Fibroblast of upper back skin (primary cell): Measurements from ENCODE around the gene LYPLA2.
A peak's percentile ranks its signal among the peaks of the same experiment; 100 is the strongest.
"Not testable (repeated sequence)": the region's sequence is repeated elsewhere in the genome, so short reads cannot be mapped to it uniquely, and the experiment has no call there.

Source experiments
- DNase-seq: peaks from one replicate; pipeline ENCODE4 v3.0.0-alpha.2; 2013

LYPLA2 gene

GRCh38 chr1:23801338-23801748 is 10.4 kb downstream of the LYPLA2 start:
- DNase-seq: no peak

DNA sequence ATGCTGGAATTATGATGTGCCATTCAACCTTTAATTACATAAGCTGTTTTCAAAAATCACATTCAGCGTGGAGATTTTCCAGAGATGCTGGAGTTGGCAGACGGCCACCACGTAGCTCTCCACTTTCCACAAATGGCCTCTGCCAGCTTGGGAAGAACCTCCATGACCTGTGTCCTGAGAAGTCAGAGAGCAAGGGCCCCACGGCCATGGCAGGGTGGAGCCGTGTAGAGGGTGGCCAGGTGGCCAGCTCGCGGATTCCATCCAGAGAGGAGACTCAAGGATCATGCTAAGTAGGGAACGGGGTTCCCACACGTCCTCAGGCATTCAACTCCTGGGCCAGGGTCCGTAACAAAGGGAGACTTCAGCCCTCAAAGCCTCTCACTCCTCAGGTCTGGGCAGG is 10.9 kb downstream of the LYPLA2 start:
- DNase-seq: no peak

DNA sequence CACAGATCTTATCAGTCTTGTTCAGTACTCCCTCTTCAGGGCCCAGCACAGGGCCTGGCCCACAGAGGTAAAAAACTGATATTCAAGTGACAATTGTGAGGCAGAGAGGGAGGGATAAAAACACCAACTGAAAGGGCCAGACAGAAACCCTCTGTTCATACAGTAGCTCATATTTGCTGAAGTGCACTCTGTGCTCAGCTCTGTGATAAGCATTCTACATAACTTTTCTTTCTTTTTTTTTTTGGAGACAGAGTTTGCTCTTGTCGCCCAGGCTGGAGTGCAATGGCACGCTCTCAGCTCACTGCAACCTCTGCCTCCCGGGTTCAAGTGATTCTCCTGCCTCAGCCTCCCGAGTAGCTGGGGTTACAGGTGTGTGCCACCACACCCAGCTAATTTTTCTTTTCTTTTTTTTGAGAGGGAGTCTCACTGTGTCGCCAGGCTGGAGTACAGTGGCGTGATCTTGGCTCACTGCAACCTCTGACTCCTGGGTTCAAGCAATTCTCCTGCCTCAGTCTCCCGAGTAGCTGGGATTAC is 11.9 kb downstream of the LYPLA2 start:
- not testable (repeated sequence) for DNase-seq

DNA sequence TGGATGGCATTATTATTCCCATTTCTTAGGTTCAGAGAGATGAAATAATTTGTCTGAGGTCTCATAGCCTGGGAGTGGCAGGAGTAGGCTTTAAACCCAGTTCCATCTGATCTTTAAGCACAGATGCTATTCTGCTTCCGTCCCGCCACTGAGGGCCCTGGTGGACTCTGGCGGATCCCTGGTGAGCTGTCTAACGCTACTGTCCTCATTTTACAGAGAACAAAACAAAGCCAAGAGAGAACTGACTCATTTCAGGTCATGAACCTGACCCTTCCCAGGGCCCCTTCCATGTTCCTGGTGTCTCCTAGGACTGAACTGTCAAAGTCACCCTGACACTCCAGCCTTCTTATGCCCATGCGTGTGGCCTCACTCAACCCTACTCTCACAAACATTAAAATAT is 12.7 kb downstream of the LYPLA2 start:
- no peak for DNase-seq

DNA sequence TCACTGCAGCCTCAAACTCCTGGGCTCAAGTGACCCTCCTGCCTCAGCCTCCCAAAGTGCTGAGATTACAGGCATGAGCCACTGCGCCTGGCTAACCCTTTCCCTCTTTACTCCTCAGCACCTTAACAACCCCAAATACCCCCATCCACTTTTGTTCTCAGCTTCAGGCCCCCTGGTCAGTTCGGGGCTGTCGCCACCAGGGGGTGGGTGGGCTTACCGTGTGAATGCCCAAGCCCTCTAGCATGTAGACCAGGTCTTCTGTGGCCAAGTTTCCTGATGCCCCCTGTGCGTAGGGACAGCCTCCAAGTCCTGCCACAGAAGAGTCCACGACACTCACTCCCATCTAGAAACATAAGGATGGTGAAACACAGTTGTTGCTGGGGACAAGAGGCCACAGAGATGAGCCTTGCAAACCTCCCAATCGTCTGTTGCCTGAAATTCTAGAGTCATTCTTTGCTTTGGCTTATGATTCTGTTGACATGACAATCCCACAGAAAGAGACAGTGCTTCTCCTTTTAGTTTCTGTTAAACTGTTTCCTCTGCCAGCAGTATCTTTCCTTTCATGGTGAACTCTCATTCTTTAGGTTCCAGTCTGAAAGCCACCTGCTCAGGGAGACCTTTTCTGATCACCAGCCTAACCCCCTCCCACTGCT is 13.4 kb downstream of the LYPLA2 start:
- DNase-seq: no peak

- no peak for DNase-seq
Observed at GRCh38 chr1:23805025-23805424, 14.1 kb downstream of the LYPLA2 start.

DNA sequence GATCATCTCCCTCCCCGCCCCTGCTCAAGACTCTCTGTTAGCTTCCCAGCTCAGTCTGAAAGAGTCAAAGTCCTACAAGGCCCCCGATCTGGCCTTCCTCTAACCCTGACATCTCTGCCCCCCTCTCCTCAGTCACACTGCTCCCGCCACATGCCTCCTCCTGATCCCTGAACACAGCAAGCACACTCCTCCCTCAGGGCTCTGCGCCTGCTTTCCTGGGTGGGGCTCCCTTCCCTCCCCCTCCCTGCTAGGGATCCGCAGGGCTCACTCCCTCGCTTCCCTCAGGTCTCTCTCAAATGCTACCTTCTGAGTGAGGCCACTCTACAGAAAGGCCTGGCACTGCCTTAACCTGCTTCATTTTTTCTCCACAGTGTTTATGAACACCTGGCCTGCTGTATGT is 15.3 kb downstream of the LYPLA2 start:
- DNase-seq: no peak

DNA sequence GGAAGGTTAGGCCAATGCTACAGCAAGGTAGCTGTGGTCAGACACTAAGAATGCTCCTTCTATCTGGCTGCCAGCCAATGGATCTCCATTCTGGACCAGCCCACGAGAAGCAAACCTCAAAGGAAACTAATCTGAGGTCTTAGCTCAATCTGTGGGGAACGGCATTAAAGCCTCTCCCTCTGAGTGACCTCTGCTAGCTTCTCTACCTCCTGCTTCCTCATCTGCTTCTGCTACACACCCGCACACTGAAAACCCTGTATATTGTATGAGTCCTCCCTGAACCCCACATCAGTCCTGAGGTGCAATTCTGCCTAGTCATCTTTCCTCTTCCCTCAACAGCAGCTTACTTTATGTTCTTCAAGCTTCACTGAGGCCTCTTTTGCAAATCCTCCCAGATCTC is 16.5 kb downstream of the LYPLA2 start:
- DNase-seq: no peak

GRCh38 chr1:23809751-23810171 is 18.8 kb downstream of the LYPLA2 start:
- peak; percentile 50 for DNase-seq

GRCh38 chr1:23810818-23811540 is 20.0 kb downstream of the LYPLA2 start:
- DNase-seq: no peak

GRCh38 chr1:23814016-23814415 is 23.1 kb downstream of the LYPLA2 start:
- no peak for DNase-seq

GRCh38 chr1:23816361-23816760 is 25.4 kb downstream of the LYPLA2 start:
- DNase-seq: no peak

DNA sequence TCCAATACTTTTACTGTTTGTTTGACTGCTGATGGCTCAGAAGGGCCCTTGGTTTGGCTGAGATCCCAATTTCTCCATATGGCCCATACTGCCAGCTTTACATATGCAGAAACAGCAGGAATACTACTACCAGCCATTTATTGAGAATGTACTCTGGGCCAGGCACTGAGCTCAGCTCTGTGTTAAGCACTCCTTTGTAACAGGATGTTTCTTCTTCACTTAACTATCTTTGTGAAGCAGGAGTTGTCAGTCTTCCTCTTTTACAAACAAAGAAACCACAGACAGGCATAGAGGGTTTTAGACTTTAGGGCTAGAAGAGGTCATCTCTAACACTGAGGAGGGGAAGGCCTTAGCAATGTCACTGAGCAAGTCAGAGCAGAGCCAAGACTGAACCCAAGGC is 26.0 kb downstream of the LYPLA2 start:
- DNase-seq: no peak

GRCh38 chr1:23817633-23818032 is 26.7 kb downstream of the LYPLA2 start:
- no peak for DNase-seq

DNA sequence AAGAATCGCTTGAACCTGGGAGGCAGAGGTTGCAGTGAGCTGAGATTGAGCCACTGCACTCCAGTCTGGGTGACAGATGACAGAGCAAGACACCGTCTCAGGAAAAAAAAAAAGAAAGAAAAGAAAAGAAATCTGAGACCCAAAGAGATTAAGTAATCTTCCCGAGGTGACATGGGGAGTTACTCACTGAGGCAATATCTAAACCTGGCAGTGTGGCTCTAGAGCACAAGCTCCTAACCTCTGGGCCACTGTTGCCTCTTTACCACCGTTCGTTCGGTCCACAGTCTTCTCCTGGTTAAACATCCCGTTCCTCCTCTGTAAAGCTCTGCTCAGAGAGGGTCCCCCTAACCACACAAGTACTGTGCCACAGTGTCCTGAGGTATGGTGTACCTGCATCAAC is 32.8 kb downstream of the LYPLA2 start:
- DNase-seq: no peak

DNA sequence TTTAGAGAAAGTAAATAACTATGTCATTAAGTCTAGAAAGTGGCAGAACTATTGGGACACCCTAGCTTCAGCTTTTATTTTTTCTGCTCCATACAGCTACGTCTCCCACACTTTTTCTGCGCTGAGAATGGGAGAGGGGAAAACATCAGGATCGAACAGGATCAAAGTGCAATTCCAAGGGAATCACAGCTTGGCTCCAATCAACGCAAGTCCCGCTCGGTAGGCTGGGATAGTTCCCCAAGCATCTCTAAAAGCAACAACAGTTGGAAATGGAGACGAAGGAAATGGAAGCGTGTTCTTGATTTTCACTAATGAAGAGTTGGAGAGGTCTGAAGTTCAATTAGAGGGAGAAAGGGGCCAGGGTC is 33.7 kb downstream of the LYPLA2 start:
- DNase-seq: no peak

GRCh38 chr1:23825076-23825761 is 34.3 kb downstream of the LYPLA2 start, which contains the start of gene HMGCL:
HMGCL (minus strand) TSS chr1:23825429; CDS start chr1:23825415, 14 bp downstream.
- peak; percentile 86 for DNase-seq

GRCh38 chr1:23825762-23826522 is 35.0 kb downstream of the LYPLA2 start:
- DNase-seq: no peak

GRCh38 chr1:23826590-23826989 is 35.6 kb downstream of the LYPLA2 start:
- not testable (repeated sequence) for DNase-seq

- no peak for DNase-seq
Observed at GRCh38 chr1:23827717-23828116, 36.8 kb downstream of the LYPLA2 start.

GRCh38 chr1:23834156-23834555 is 43.2 kb downstream of the LYPLA2 start:
- DNase-seq: not testable (repeated sequence)

DNA sequence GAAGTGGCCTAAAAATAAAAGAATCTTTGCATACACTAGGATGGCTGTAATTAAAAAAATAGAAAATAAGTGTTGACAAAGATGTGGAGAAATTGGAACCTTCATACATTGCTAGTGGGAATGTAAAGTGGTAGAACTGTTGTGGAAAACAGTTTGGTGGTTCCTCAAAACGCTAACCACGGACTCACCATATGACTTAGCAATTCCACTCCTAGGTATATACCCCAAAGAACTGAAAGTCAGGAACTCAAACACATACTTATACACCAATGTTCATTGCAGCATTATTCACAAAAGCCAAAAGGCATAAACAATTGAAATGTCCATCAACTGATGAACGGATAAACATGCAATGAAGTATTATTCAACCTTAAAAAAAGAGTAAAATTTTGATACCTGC is 45.1 kb downstream of the LYPLA2 start:
- DNase-seq: no peak

- no peak for DNase-seq
Observed at GRCh38 chr1:23837908-23838307, 47.0 kb downstream of the LYPLA2 start.
